Upper lobe of right lung (tissue), 1 donor: ENCODE data around the gene DCAF10. TPM values are rescaled to one million over a fixed set of nuclear protein-coding genes. Genes with fewer than 3 reads are reported as not detected.

ENCODE experiments used
- ATAC-seq: fragments of 200-7000 bp; cut with Tn5 transposase; one replicate; pipeline ENCODE4 v1.9.1; 2020; ENCODE audit warnings: mild to moderate bottlenecking, moderate library complexity
- DNase-seq: peaks from one replicate; pipeline ENCODE4 v3.0.0-alpha.2; 2020
- H3K27ac ChIP-seq: fragments of 200-600 bp; one replicate; pipeline ENCODE4 v1.8.0; 2022
- H3K27me3 ChIP-seq: fragments of 200-600 bp; one replicate; pipeline ENCODE4 v1.8.0; 2022; ENCODE audit warnings: mild to moderate bottlenecking
- H3K36me3 ChIP-seq: fragments of 200-600 bp; one replicate; pipeline ENCODE4 v1.8.0; 2022
- H3K4me1 ChIP-seq: fragments of 200-600 bp; one replicate; pipeline ENCODE4 v1.8.0; 2022
- H3K4me3 ChIP-seq: fragments of 200-600 bp; one replicate; pipeline ENCODE4 v1.8.0; 2022; ENCODE audit warnings: mild to moderate bottlenecking
- H3K9me3 ChIP-seq: fragments of 200-600 bp; one replicate; pipeline ENCODE4 v1.8.0; 2022
- CTCF ChIP-seq: fragments of 200-600 bp; IDR thresholded peaks from one replicate; pipeline ENCODE4 v1.8.0; 2022; ENCODE audit warnings: antibody characterized with exemption
- intact Hi-C: fragments of 100-400 bp; cut with DNase I; formaldehyde crosslinking; loops from one replicate; pipeline ENCODE4 v1.11.0; 2022
- total RNA-seq: library from RNA; stranded (reverse); fragmentation: NEBNext Ultra II Directional; extraction: Animal tissue kit (Norgen Biotek cat#: 25700); gene quantifications from one replicate; pipeline ENCODE4 v1.2.1, GENCODE V29; 2021
- donor health status: DM: no; HTN: yes; CAD: no; lungs with severe emphysema.

DCAF10 gene
- total RNA-seq, 1 donor from 2014 or later = 25.2 TPM

GRCh38 chr9:37902131-37902530 lies 101.5 kb downstream of the DCAF10 start:
- Histone ChIP-seq H3K9me3 (no peaks in the 10 kb centered on the region), H3K4me1 (peaks cover 23% of the 10 kb centered on the region), H3K36me3 (peaks cover 23% of the 10 kb centered on the region), H3K27me3 (no peaks in the 10 kb centered on the region), H3K4me3 (no peak overlapping the region), H3K27ac (no peak overlapping the region)
- no peak for DNase-seq
- TF ChIP-seq CTCF = no peak
- intact Hi-C loops = no loop called here
- no peak for ATAC-seq

GRCh38 chr9:37902796-37903646 lies 102.4 kb downstream of the DCAF10 start:
- peak overlapping the region; percentile 94 for H3K4me3 ChIP-seq
- ATAC-seq (peak; percentile 0), DNase-seq (no peak)
- peaks cover 16% of the 10 kb centered on the region for H3K36me3 ChIP-seq
- H3K27ac ChIP-seq = peak overlapping the region; percentile 87
- peaks cover 23% of the 10 kb centered on the region for H3K4me1 ChIP-seq
- intact Hi-C loops = no loop called here
- no peak for TF ChIP-seq CTCF
- H3K9me3 ChIP-seq = no peaks in the 10 kb centered on the region
- H3K27me3 ChIP-seq = no peaks in the 10 kb centered on the region

- ATAC-seq (peak; percentile 93), DNase-seq (peak; percentile 96)
- Histone ChIP-seq H3K27ac (peak within 1 kb of the TSS; percentile 87), H3K4me3 (peak within 1 kb of the TSS; percentile 94), H3K27me3 (no peaks in the 10 kb centered on the region), H3K36me3 (peaks cover 8% of the 10 kb centered on the region), H3K9me3 (no peaks in the 10 kb centered on the region), H3K4me1 (peaks cover 28% of the 10 kb centered on the region)
- TF ChIP-seq CTCF = peak; percentile 88
- intact Hi-C loops = no loop called here
These were observed 103.2 kb downstream of the DCAF10 start, which contains the start of gene SLC25A51 for GRCh38 chr9:37903647-37904444. Gene SLC25A51 (minus strand): TSS chr9:37904127. CDS start chr9:37888550, 15,577 bp downstream.

GRCh38 chr9:37904445-37905130 lies 104.0 kb downstream of the DCAF10 start:
- intact Hi-C loops = no loop called here
- peaks cover under 1% of the 10 kb centered on the region for H3K36me3 ChIP-seq
- TF ChIP-seq CTCF = no peak
- no peak for ATAC-seq
- peak overlapping the region; percentile 87 for H3K27ac ChIP-seq
- H3K27me3 ChIP-seq = no peaks in the 10 kb centered on the region
- no peak for DNase-seq
- peak overlapping the region; percentile 94 for H3K4me3 ChIP-seq
- peaks cover 28% of the 10 kb centered on the region for H3K4me1 ChIP-seq
- H3K9me3 ChIP-seq = no peaks in the 10 kb centered on the region

DNA sequence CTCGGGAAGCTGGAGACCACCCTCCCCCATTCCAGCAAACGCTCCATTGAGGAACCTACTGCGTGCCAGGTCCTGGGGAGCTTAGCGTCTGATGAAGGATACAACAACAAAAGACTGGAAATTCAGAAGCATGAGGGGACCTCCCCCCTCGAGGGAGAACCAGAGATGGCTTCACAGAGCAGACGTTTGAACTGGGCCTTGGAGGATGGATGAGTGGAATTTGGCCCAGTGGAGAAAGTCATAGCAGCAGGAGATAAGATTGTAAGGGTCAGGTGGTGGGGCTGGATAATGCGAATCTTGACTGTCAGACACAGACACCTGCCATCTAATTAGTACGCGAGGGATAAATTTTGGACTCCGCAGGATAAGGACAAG lies 104.5 kb downstream of the DCAF10 start:
- intact Hi-C loops = no loop called here

More for the DNA sequence above, 104.5 kb downstream of the DCAF10 start:
- Histone ChIP-seq H3K27ac (no peak overlapping the region), H3K4me1 (peaks cover 28% of the 10 kb centered on the region), H3K9me3 (no peaks in the 10 kb centered on the region), H3K4me3 (peak overlapping the region; percentile 94), H3K27me3 (no peaks in the 10 kb centered on the region), H3K36me3 (no peaks in the 10 kb centered on the region)
- ATAC-seq (no peak), DNase-seq (no peak)
- TF ChIP-seq CTCF = no peak
